HG03139 (cell line): ENCODE measurements around the gene RAB23.
A peak's percentile ranks its signal among the peaks of the same experiment; 100 is the strongest.

Experiments used
- ATAC-seq: cut with Tn5 transposase; IDR thresholded peaks from one replicate; pipeline ENCODE4 v1.9.1; 2021; ENCODE audit not compliant: unreplicated experiment

Gene RAB23

GRCh38 chr6:57183336-57183735 lies 38.8 kb downstream of the RAB23 start:
- no peak for ATAC-seq

- no peak for ATAC-seq
Observed at GRCh38 chr6:57182017-57182432, 40.1 kb downstream of the RAB23 start.

GRCh38 chr6:57180596-57180995 lies 41.5 kb downstream of the RAB23 start:
- no peak for ATAC-seq

GRCh38 chr6:57177545-57178265 lies 44.4 kb downstream of the RAB23 start:
- no peak for ATAC-seq

GRCh38 chr6:57174511-57174907 lies 47.6 kb downstream of the RAB23 start:
- no peak for ATAC-seq

- no peak for ATAC-seq
Observed at GRCh38 chr6:57173886-57174510, 48.1 kb downstream of the RAB23 start.

GRCh38 chr6:57173056-57173885 lies 48.8 kb downstream of the RAB23 start:
- no peak for ATAC-seq

- ATAC-seq, result peak; percentile 87
Observed at GRCh38 chr6:57172136-57173055, 49.7 kb downstream of the RAB23 start, which contains the start of gene BAG2. BAG2 (plus strand) TSS chr6:57172326; CDS start chr6:57172698, 372 bp downstream.

GRCh38 chr6:57165080-57165479 lies 57.0 kb downstream of the RAB23 start:
- ATAC-seq, result no peak

- no peak for ATAC-seq
Observed at GRCh38 chr6:57163956-57164355, 58.2 kb downstream of the RAB23 start.

- no peak for ATAC-seq
Observed at GRCh38 chr6:57162516-57162915, 59.6 kb downstream of the RAB23 start.

GRCh38 chr6:57162028-57162427 lies 60.1 kb downstream of the RAB23 start:
- no peak for ATAC-seq

- no peak for ATAC-seq
Observed at GRCh38 chr6:57159127-57159526, 63.0 kb downstream of the RAB23 start.

- no peak for ATAC-seq
Observed at GRCh38 chr6:57158658-57159057, 63.4 kb downstream of the RAB23 start.

GRCh38 chr6:57147955-57148858 lies 73.9 kb downstream of the RAB23 start:
- ATAC-seq, result no peak

GRCh38 chr6:57147401-57147800 lies 74.7 kb downstream of the RAB23 start:
- no peak for ATAC-seq

GRCh38 chr6:57143690-57144089 lies 78.4 kb downstream of the RAB23 start:
- ATAC-seq, result no peak

- no peak for ATAC-seq
Observed at GRCh38 chr6:57142178-57142525, 80.0 kb downstream of the RAB23 start.

- no peak for ATAC-seq
Observed at GRCh38 chr6:57141451-57142177, 80.5 kb downstream of the RAB23 start.
